ENCODE measurements around the gene CYP2B6. TPM values are rescaled to one million over a fixed set of nuclear protein-coding genes. Genes with fewer than 3 reads are reported as not detected.
"Not testable (repeated sequence)": the region's sequence is repeated elsewhere in the genome, so short reads cannot be mapped to it uniquely, and the experiment has no call there.

Gene CYP2B6
- total RNA-seq, 1 donor from 2014 or later, result not detected

DNA sequence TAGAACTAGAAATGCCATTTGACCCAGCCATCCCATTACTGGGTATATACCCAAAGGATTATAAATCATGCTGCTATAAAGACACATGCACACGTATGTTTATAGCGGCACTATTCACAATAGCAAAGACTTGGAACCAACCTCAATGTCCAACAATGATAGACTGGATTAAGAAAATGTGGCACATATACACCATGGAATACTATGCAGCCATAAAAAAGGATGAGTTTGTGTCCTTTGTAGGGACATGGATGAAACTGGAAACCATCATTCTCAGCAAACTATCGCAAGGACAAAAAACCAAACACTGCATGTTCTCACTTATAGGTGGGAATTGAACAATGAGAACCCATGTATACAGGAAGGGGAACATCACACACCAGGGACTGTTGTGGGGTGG lies 23.0 kb upstream of the CYP2B6 start:
- peaks cover 39% of the 10 kb centered on the region for H3K4me1 Mint-ChIP-seq
- H3K4me3 Mint-ChIP-seq; H3K27ac Mint-ChIP-seq; intact Hi-C loops (cut with micrococcal nuclease); DNase-seq; H3K36me3 Mint-ChIP-seq (ENCODE audit: low read depth): not testable (repeated sequence)
- H3K9me3 Mint-ChIP-seq, result peaks cover 11% of the 10 kb centered on the region
- peaks cover 19% of the 10 kb centered on the region for H3K27me3 Mint-ChIP-seq

DNA sequence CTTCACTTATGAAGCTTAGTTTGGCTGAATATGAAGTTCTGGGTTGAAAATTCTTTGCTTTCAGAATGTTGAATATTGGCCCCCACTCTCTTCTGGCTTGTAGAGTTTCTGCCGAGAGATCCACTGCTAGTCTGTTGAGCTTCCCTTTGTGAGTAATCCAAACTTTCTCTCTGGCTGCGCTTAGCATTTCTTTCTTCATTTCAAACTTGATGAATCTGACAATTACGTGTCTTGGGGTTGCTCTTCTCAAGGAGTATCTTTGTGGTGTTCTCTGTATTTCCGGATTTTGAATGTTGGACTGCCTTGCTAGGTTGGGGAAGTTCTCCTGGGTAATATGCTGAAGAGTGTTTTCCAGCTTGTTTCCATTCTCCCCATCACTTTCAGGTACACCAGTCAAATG lies 21.4 kb upstream of the CYP2B6 start:
- peak overlapping the region; percentile 52 for H3K4me3 Mint-ChIP-seq
- H3K27me3 Mint-ChIP-seq, result peaks cover 12% of the 10 kb centered on the region
- peak; percentile 65 for DNase-seq
- H3K9me3 Mint-ChIP-seq; H3K36me3 Mint-ChIP-seq (ENCODE audit: low read depth); intact Hi-C loops (cut with micrococcal nuclease): not testable (repeated sequence)
- H3K4me1 Mint-ChIP-seq, result peaks cover 41% of the 10 kb centered on the region
- H3K27ac Mint-ChIP-seq, result peak overlapping the region; percentile 84

DNA sequence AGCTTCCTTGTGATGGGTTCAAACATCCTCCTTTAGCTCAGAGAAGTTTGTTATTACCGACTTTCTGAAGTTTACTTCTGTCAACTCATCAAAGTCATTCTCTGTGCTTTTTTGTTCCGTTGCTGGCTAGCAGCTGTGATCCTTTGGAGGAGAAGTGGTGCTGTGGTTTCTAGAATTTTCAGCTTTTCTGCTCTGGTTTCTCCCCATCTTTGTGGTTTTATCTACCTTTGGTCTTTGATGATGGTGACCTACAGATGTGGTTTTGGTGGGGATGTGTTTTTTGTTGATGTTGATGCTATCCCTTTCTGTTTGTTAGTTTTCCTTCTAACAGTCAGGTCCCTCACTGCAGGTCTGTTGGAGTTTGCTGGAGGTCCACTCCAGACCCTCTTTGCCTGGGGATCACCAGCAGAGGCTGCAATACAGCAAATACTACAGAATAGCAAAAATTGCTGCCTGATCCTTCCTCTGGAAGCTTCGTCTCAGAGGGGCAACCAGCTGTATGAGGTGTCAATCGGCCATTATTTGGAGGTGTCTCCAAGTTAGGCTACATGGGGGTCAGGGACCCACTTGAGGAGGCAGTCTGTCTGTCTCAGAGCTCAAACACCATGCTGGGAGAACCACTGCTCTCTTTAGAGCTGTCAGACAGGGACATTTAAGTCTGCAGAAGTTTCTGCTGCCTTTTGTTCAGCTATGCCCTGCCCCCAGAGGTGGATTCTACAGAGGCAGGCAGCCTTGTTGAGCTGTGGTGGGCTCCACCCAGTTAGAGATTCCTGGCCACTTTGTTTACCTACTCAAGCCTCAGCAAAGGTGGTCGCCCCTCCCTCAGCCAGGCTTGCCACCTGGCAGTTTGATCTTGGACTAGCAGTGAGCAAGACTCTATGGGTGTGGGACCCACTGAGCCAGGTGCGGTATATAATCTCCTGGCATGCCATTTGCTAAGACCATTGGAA lies 20.4 kb upstream of the CYP2B6 start:
- Mint-ChIP-seq H3K27ac (peak overlapping the region; percentile 84), H3K27me3 (peaks cover 12% of the 10 kb centered on the region), H3K4me1 (peaks cover 41% of the 10 kb centered on the region), H3K4me3 (peak overlapping the region; percentile 52)
- H3K36me3 Mint-ChIP-seq (ENCODE audit: low read depth); intact Hi-C loops (cut with micrococcal nuclease); H3K9me3 Mint-ChIP-seq: not testable (repeated sequence)
- DNase-seq, result peak; percentile 89

DNA sequence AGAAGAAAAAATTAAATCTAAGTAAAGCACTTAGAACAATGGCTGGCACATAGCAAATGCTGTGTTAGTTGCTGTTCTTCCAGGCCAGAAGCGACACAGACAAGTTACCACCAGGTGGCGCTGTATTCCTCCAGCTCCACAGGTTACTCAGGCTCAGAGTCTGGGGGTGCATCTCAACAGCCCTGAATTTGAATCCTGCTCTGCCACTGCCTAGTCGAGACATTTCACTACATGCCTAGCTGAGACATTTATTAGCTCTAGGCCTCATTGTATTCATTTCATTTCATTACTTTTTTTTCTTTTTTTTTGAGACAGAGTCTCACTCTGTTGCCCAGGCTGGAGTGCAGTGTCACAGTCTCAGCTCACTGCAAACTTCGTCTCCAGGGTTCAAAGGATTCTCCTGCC lies 16.4 kb upstream of the CYP2B6 start:
- intact Hi-C loops (cut with micrococcal nuclease), result loop anchor here (1.0 kb wide), 1 partner anchor 170 kb away; no protein-coding TSS in a partner anchor
- peaks cover 35% of the 10 kb centered on the region for H3K4me1 Mint-ChIP-seq
- DNase-seq, result peak; percentile 93
- no peak overlapping the region for H3K4me3 Mint-ChIP-seq
- no peak overlapping the region for H3K27ac Mint-ChIP-seq
- H3K36me3 Mint-ChIP-seq (ENCODE audit: low read depth), result peaks cover 2% of the 10 kb centered on the region
- H3K9me3 Mint-ChIP-seq, result peaks cover 7% of the 10 kb centered on the region
- peaks cover 18% of the 10 kb centered on the region for H3K27me3 Mint-ChIP-seq

DNA sequence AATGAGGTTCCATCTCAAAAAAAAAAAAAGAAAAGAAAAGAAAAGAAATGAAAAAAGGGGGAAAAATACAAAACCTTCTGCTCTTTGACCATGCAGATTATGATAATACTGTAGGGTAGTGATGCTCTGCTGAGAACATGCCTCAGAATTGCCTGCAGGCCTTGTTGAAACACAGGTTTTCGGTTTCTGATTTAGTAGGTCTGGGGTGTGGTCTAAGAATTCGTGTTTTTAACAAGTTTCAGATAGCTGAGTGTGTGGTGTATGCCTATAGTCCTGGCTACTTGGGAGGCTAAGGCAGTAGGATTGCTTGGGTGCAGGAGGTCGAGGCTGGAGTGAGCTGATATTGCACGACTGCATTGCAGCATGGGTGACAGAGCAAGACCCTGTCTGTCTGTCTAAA lies 14.9 kb upstream of the CYP2B6 start:
- H3K4me1 Mint-ChIP-seq, result peaks cover 20% of the 10 kb centered on the region
- intact Hi-C loops (cut with micrococcal nuclease), result no loop called here
- peaks cover 2% of the 10 kb centered on the region for H3K36me3 Mint-ChIP-seq (ENCODE audit: low read depth)
- H3K4me3 Mint-ChIP-seq, result no peak overlapping the region
- no peak overlapping the region for H3K27ac Mint-ChIP-seq
- DNase-seq, result no peak
- peaks cover 24% of the 10 kb centered on the region for H3K27me3 Mint-ChIP-seq
- peaks cover 7% of the 10 kb centered on the region for H3K9me3 Mint-ChIP-seq

DNA sequence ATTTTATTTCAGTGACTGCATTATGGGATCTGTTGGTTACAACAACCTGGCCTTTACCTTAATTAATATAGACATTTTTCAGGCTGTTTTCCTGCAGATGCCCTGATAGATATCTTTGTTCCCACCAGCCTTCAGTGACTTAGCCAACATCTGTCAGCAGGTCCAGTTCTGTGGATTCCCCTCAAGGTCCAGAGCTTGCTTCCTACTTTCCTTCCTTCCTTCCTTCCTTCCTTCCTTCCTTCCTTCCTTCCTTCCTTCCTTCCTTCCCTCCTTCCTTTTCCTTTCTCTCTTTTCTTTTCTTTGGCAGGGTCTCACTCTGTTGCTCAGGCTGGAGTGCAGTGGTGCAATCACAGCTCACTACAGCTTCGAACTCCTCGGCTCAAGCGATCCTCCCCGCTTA lies 14.4 kb upstream of the CYP2B6 start:
- H3K4me3 Mint-ChIP-seq, result no peak overlapping the region

DNA sequence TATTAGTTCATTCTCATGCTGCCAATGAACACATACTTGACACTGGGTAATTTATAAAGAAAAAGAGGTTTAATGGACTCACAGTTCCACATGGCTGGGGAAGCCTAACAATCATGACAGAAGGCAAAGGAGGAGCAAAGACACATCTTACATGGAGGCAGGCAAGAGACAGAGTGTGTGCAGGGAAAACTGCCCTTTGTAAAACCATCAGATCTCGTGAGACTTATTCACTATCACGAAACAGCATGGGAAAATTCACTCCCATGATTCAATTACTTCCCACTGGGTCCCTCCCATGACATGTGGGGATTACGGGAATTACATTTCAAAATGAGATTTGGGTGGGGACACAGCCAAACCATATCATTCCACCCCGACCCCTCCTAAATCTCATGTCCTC lies 11.3 kb upstream of the CYP2B6 start:
- intact Hi-C loops (cut with micrococcal nuclease); H3K4me3 Mint-ChIP-seq: not testable (repeated sequence)
- peaks cover 21% of the 10 kb centered on the region for H3K27me3 Mint-ChIP-seq

More for the DNA sequence above, 14.4 kb upstream of the CYP2B6 start:
- peaks cover 16% of the 10 kb centered on the region for H3K4me1 Mint-ChIP-seq
- peaks cover 7% of the 10 kb centered on the region for H3K9me3 Mint-ChIP-seq
- no peak overlapping the region for H3K27ac Mint-ChIP-seq
- intact Hi-C loops (cut with micrococcal nuclease), result no loop called here
- no peak for DNase-seq
- H3K27me3 Mint-ChIP-seq, result peaks cover 24% of the 10 kb centered on the region
- H3K36me3 Mint-ChIP-seq (ENCODE audit: low read depth), result no peaks in the 10 kb centered on the region

DNA sequence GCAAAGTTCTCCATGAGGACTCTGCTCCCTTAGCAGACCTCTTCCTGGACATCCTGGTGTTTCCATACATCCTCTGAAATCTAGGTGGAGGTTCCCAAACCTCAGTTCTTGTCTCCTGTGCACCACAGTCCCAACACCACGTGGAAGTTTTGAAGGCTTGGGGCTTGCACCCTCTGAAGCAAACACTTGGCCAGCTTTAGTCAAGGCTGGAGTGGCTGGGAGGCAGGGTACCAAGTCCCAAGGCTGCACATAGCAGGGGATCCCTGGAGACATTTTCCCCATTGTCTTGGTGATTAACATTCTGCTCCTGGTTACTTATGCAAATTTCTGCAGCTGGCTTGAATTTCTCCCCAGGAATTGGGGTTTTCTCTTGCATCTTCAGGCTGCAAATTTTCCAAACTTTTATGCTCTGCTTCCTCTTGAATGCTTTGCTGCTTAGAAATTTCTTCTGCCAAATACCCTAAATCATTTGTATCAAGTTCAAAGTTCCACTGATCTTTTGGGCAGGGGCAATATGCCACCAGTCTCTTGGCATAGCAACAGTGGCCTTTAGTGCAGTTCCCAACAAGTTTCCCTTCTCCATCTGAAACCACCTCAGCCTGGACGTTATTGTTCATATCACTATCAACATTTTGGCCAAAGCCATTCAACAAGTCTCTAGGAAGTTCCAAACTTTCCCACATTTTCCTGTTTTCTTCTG lies 10.2 kb upstream of the CYP2B6 start:
- peaks cover 21% of the 10 kb centered on the region for H3K27me3 Mint-ChIP-seq
- H3K36me3 Mint-ChIP-seq (ENCODE audit: low read depth); H3K9me3 Mint-ChIP-seq; H3K4me3 Mint-ChIP-seq; H3K27ac Mint-ChIP-seq; DNase-seq; intact Hi-C loops (cut with micrococcal nuclease): not testable (repeated sequence)
- peaks cover 11% of the 10 kb centered on the region for H3K4me1 Mint-ChIP-seq

More for the DNA sequence above, 11.3 kb upstream of the CYP2B6 start:
- H3K27ac Mint-ChIP-seq; H3K36me3 Mint-ChIP-seq (ENCODE audit: low read depth); DNase-seq; H3K9me3 Mint-ChIP-seq: not testable (repeated sequence)
- H3K4me1 Mint-ChIP-seq, result peaks cover 11% of the 10 kb centered on the region

DNA sequence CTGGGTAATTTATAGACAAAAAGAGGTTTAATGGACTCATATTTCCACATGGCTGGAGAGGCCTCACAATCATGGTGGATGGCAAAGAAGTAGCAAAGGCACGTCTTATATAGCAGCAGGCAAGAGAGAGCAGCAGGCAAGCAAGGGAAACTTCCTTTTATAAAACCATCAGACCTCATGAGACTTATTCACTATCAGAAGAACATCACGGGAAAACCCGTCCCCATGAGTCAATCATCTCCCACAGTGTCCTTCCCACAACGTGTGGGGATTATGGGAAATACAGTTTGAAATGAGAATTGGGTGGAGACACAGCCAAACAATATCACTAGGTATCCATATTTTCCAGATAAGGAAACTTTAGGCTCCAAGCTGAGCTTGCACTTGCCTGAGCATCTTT lies 9.5 kb upstream of the CYP2B6 start:
- Mint-ChIP-seq H3K9me3 (peaks cover 3% of the 10 kb centered on the region), H3K4me1 (peaks cover 5% of the 10 kb centered on the region), H3K4me3 (no peak overlapping the region), H3K27me3 (peaks cover 23% of the 10 kb centered on the region), H3K36me3 (ENCODE audit: low read depth) (no peaks in the 10 kb centered on the region), H3K27ac (no peak overlapping the region)
- intact Hi-C loops (cut with micrococcal nuclease), result no loop called here
- DNase-seq, result no peak

DNA sequence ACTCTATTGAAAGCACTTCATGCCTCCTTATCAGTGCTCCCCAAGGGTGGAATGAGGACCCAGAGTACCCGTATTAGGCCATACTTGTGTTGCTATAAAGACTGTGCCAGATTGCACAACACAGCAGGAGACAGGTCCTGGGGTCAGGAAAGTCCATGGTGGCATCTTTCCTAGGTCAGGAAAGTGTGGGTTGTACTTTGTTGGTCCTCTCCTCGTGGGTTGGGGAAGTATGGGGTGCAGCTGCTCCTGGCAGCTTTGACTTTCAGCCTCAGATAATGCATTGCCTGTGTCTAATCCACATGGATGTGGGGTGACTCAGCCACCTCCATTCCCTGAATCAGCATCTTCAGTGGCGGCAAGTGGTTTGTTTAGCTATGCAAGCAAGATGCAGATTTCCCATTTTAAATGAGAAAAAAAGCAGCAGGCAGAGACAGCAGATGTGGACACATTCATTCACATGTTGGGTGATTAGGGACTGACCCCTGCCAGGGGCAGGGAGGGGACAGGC lies 8.4 kb upstream of the CYP2B6 start:
- intact Hi-C loops (cut with micrococcal nuclease), result no loop called here
- Mint-ChIP-seq H3K27ac (no peak overlapping the region), H3K4me3 (no peak overlapping the region), H3K27me3 (peaks cover 23% of the 10 kb centered on the region), H3K9me3 (peaks cover 3% of the 10 kb centered on the region), H3K4me1 (peaks cover 5% of the 10 kb centered on the region), H3K36me3 (ENCODE audit: low read depth) (no peaks in the 10 kb centered on the region)
- DNase-seq, result no peak

DNA sequence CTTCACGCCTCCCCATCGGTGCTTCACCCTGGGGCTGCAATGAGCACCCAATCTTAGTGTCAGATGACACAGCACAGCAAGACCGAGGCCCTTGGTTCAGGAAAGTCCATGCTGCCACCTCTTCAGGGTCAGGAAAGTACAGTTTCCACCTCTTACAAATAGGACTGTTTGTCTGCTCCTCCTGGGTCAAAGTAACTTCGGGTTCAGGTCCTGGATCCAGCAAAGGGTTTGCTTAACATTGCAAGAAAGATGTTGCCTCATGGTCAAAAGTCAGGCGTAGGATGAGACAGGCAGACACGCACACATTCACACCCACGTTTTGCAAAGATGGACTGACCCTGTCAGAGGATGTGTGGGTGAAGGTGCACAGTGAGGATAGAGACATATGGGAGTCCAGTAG lies 1.6 kb upstream of the CYP2B6 start:
- no peaks in the 10 kb centered on the region for H3K4me1 Mint-ChIP-seq
- intact Hi-C loops (cut with micrococcal nuclease), result no loop called here
- DNase-seq, result no peak

DNA sequence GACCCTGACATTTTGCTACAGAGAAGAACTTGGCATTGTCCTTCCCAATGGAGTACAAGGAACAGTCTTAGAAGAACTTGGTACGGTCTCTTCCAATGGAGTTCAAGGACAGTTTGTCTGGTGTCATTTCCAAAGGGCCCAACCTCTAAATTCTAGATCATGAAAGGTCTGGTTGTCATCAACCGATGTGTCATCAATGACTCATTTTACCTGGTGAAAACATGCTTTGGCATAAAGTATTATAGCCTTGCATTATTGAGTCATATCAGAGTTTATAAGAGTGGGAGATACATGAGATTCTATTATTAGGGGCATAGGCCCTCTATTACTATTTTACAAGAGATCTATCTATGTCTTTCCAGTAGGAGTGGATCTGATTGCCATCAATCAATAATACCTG lies 4.3 kb downstream of the CYP2B6 start:
- DNase-seq, result no peak
- Mint-ChIP-seq H3K36me3 (ENCODE audit: low read depth) (no peaks in the 10 kb centered on the region), H3K4me3 (no peak overlapping the region), H3K9me3 (peaks cover 3% of the 10 kb centered on the region), H3K27me3 (peaks cover 9% of the 10 kb centered on the region), H3K27ac (no peak overlapping the region), H3K4me1 (peaks cover 2% of the 10 kb centered on the region)
- intact Hi-C loops (cut with micrococcal nuclease), result no loop called here

More for the DNA sequence above, 1.6 kb upstream of the CYP2B6 start:
- Mint-ChIP-seq H3K36me3 (ENCODE audit: low read depth) (no peaks in the 10 kb centered on the region), H3K27me3 (peaks cover 20% of the 10 kb centered on the region), H3K27ac (no peak overlapping the region), H3K4me3 (no peak overlapping the region), H3K9me3 (peaks cover 3% of the 10 kb centered on the region)

DNA sequence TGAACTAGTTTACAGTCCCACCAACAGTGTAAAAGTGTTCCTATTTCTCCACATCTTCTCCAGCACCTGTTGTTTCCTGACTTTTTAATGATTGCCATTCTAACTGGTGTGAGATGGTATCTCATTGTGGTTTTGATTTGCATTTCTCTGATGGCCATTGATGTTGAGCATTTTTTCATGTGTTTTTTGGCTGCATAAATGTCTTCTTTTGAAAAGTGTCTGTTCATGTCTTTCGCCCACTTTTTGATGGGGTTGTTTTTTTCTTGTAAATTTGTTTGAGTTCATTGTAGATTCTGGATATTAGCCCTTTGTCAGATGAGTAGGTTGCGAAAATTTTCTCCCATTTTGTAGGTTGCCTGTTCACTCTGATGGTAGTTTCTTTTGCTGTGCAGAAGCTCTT lies 7.9 kb downstream of the CYP2B6 start:
- H3K4me3 Mint-ChIP-seq; intact Hi-C loops (cut with micrococcal nuclease); DNase-seq; H3K4me1 Mint-ChIP-seq; H3K36me3 Mint-ChIP-seq (ENCODE audit: low read depth); H3K27ac Mint-ChIP-seq; H3K9me3 Mint-ChIP-seq; H3K27me3 Mint-ChIP-seq: not testable (repeated sequence)

DNA sequence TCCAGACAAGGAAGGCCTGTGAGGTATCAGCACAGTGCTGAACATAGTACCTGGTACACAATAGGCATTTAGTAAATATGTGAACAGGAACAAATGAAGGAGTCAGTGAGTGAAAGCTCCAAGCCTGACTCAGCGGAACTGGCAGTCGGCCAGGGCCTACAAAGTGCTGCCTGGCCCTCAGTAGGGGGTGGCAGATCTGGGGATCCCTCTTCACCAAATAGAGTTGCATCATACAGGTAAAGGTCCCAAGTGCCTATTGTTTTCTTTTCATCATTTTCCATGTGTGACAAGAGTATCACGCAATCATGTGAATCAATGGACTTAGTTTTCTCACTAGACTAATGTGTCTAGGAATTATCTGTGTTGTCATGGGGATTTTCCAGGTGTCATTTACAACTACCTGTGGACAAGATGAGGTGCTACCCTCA lies 9.2 kb downstream of the CYP2B6 start:
- Mint-ChIP-seq H3K9me3 (peaks cover 3% of the 10 kb centered on the region), H3K27me3 (peaks cover 10% of the 10 kb centered on the region), H3K4me1 (peaks cover 2% of the 10 kb centered on the region), H3K36me3 (ENCODE audit: low read depth) (no peaks in the 10 kb centered on the region), H3K27ac (no peak overlapping the region), H3K4me3 (no peak overlapping the region)
- intact Hi-C loops (cut with micrococcal nuclease), result no loop called here
- DNase-seq, result no peak
